Measurements from ENCODE around the gene TSPO. TPM values are rescaled to one million over a fixed set of nuclear protein-coding genes. Genes with fewer than 3 reads are reported as not detected.
A peak's percentile ranks its signal among the peaks of the same experiment; 100 is the strongest.

TSPO gene
- total and polyA plus RNA-seq, 2 of the 13 experiments (the other 11 are each of a cell fraction or from before 2014, with no cell fraction given): 0.46 to 1.4 TPM

DNA sequence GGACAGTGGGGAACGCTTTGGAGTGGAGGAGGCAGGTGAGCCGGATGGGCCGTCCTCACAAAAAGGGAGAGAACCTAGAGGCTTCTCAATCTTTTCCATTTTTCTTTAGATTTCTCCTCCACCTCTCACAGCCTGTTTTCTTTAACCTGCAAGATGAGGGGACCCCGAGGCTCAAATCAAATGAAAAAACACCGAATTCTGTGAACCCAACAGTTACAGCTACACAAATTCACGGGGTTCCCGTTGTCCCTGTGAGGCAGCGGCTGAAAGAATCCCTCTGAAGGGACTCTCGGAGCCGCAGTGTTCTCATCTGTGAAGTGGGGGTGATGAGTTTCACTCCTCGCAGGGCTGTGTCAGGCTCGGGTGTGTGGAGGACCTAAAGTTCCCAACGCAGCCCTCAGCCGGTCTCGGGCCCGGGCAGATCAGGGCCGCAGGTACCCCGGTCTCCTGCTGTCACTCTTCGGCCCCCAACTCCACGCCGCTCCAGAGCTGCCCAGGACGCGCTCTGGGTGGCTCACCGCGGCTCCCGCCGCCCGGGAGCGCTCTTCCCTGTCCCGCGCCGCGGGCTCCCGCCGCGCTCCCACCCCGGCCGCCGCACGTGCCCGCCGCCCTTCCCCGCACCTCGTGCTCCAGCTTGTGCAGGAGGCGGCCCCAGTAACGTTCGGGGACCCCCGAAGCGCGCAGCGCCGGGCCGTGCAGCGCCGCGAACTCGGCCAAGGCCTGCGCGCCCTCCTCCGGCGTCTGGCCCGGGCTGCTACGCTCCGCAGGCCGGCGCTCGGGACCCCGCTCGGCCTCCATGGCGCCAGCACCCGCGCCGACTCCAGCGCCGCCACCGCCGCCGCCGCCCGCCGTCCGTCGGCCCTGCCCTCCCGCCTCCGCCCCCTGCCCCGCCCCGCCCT is 35.2 kb downstream of the TSPO start, which contains the start of gene TTLL12 (continued):
- TF ChIP-seq, protein P1, sequence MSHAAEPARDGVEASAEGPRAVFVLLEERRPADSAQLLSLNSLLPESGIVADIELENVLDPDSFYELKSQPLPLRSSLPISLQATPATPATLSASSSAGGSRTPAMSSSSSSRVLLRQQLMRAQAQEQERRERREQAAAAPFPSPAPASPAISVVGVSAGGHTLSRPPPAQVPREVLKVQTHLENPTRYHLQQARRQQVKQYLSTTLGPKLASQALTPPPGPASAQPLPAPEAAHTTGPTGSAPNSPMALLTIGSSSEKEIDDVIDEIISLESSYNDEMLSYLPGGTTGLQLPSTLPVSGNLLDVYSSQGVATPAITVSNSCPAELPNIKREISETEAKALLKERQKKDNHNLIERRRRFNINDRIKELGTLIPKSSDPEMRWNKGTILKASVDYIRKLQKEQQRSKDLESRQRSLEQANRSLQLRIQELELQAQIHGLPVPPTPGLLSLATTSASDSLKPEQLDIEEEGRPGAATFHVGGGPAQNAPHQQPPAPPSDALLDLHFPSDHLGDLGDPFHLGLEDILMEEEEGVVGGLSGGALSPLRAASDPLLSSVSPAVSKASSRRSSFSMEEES (CRISPR knock-in tag; IDR thresholded peaks at IDR 0.05): no peak
- TF ChIP-seq MTA1 (CRISPR knock-in tag; IDR thresholded peaks at IDR 0.05; ENCODE audit: borderline replicate concordance): no peak
- no peak for TF ChIP-seq ZNF30 (CRISPR knock-in tag; IDR thresholded peaks at IDR 0.05)
- no peak for TF ChIP-seq NFIB (CRISPR knock-in tag; IDR thresholded peaks at IDR 0.05; ENCODE audit: borderline replicate concordance)
- no peak for TF ChIP-seq NKX3-1 (CRISPR knock-in tag; IDR thresholded peaks at IDR 0.05)
- TF ChIP-seq DMAP1 (CRISPR knock-in tag; IDR thresholded peaks at IDR 0.05): 0 out of 2 replicates have a peak, but pooled peaks have one; percentile 17
- TF ChIP-seq AHR (CRISPR knock-in tag; IDR thresholded peaks at IDR 0.05): no peak
- TF ChIP-seq NFYB (CRISPR knock-in tag; IDR thresholded peaks at IDR 0.05): no peak
- no peak for TF ChIP-seq CBX5 (CRISPR knock-in tag; IDR thresholded peaks at IDR 0.05; ENCODE audit: borderline replicate concordance)
- no peak for TF ChIP-seq PRPF4 (IDR thresholded peaks at IDR 0.05; ENCODE audit: low read depth, low read length, poor library complexity, severe bottlenecking)
- TF ChIP-seq STAT5B (CRISPR knock-in tag; IDR thresholded peaks at IDR 0.05): no peak
- TF ChIP-seq NFE2L2 (IDR thresholded peaks at IDR 0.05; ENCODE audit: low read length): no peak
- TF ChIP-seq SIX1 (CRISPR knock-in tag; IDR thresholded peaks at IDR 0.05; ENCODE audit: borderline replicate concordance): no peak
- peak; percentile 83; the same call in 1 of the 2 replicates for TF ChIP-seq ZNF468 (CRISPR knock-in tag; IDR thresholded peaks at IDR 0.05)
- TF ChIP-seq ZNF138 (CRISPR knock-in tag; IDR thresholded peaks at IDR 0.05; ENCODE audit: low read depth): no peak
- TF ChIP-seq ZNF776 (CRISPR knock-in tag; IDR thresholded peaks at IDR 0.05): peak; percentile 48; the same call in 1 of the 2 replicates
- no peak for TF ChIP-seq ZMYM4 (CRISPR knock-in tag; IDR thresholded peaks at IDR 0.05)
- peak; percentile 65; the same call in 1 of the 2 replicates for TF ChIP-seq TMF1 (CRISPR knock-in tag; IDR thresholded peaks at IDR 0.05; ENCODE audit: low read depth)
- TF ChIP-seq, protein P2, sequence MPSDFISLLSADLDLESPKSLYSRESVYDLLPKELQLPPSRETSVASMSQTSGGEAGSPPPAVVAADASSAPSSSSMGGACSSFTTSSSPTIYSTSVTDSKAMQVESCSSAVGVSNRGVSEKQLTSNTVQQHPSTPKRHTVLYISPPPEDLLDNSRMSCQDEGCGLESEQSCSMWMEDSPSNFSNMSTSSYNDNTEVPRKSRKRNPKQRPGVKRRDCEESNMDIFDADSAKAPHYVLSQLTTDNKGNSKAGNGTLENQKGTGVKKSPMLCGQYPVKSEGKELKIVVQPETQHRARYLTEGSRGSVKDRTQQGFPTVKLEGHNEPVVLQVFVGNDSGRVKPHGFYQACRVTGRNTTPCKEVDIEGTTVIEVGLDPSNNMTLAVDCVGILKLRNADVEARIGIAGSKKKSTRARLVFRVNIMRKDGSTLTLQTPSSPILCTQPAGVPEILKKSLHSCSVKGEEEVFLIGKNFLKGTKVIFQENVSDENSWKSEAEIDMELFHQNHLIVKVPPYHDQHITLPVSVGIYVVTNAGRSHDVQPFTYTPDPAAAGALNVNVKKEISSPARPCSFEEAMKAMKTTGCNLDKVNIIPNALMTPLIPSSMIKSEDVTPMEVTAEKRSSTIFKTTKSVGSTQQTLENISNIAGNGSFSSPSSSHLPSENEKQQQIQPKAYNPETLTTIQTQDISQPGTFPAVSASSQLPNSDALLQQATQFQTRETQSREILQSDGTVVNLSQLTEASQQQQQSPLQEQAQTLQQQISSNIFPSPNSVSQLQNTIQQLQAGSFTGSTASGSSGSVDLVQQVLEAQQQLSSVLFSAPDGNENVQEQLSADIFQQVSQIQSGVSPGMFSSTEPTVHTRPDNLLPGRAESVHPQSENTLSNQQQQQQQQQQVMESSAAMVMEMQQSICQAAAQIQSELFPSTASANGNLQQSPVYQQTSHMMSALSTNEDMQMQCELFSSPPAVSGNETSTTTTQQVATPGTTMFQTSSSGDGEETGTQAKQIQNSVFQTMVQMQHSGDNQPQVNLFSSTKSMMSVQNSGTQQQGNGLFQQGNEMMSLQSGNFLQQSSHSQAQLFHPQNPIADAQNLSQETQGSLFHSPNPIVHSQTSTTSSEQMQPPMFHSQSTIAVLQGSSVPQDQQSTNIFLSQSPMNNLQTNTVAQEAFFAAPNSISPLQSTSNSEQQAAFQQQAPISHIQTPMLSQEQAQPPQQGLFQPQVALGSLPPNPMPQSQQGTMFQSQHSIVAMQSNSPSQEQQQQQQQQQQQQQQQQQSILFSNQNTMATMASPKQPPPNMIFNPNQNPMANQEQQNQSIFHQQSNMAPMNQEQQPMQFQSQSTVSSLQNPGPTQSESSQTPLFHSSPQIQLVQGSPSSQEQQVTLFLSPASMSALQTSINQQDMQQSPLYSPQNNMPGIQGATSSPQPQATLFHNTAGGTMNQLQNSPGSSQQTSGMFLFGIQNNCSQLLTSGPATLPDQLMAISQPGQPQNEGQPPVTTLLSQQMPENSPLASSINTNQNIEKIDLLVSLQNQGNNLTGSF (CRISPR knock-in tag; IDR thresholded peaks at IDR 0.05): peak; percentile 74; the same call in 1 of the 2 replicates
- TF ChIP-seq, protein P3, sequence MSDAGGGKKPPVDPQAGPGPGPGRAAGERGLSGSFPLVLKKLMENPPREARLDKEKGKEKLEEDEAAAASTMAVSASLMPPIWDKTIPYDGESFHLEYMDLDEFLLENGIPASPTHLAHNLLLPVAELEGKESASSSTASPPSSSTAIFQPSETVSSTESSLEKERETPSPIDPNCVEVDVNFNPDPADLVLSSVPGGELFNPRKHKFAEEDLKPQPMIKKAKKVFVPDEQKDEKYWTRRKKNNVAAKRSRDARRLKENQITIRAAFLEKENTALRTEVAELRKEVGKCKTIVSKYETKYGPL (CRISPR knock-in tag; IDR thresholded peaks at IDR 0.05): no peak
- no peak for TF ChIP-seq HMG20B (CRISPR knock-in tag; conservative IDR thresholded peaks at IDR 0.05)
- TF ChIP-seq KLF16 (CRISPR knock-in tag; IDR thresholded peaks at IDR 0.05): no peak
- no peak for TF ChIP-seq CHD4 (IDR thresholded peaks at IDR 0.05; ENCODE audit: borderline replicate concordance, low read length)

Data from HepG2 (cell line).